HG02840 (cell line): Measurements from ENCODE around the gene ADIPOR2.
"Not testable (repeated sequence)": the region's sequence is repeated elsewhere in the genome, so short reads cannot be mapped to it uniquely, and the experiment has no call there.

Experiments
- ATAC-seq: cut with Tn5 transposase; IDR thresholded peaks from one replicate; pipeline ENCODE4 v1.9.1; 2021; ENCODE audit warnings: mild to moderate bottlenecking, moderate library complexity, moderate number of reproducible peaks; ENCODE audit not compliant: unreplicated experiment, low FRiP score

ADIPOR2 gene

GRCh38 chr12:1731019-1731687 is 40.3 kb downstream of the ADIPOR2 start:
- no peak for ATAC-seq

- ATAC-seq = not testable (repeated sequence)
Observed at GRCh38 chr12:1731688-1732078, 40.8 kb downstream of the ADIPOR2 start.

- ATAC-seq = no peak
Observed at GRCh38 chr12:1732914-1733313, 42.0 kb downstream of the ADIPOR2 start.

GRCh38 chr12:1733712-1734111 is 42.8 kb downstream of the ADIPOR2 start:
- not testable (repeated sequence) for ATAC-seq

- ATAC-seq = no peak
Observed at GRCh38 chr12:1737652-1738286, 46.9 kb downstream of the ADIPOR2 start.

- no peak for ATAC-seq
Observed at GRCh38 chr12:1738446-1738845, 47.6 kb downstream of the ADIPOR2 start.

- ATAC-seq = no peak
Observed at GRCh38 chr12:1739368-1739767, 48.5 kb downstream of the ADIPOR2 start.

GRCh38 chr12:1740161-1740948 is 49.5 kb downstream of the ADIPOR2 start:
- ATAC-seq = no peak

- ATAC-seq = no peak
Observed at GRCh38 chr12:1741154-1741949, 50.5 kb downstream of the ADIPOR2 start.

- no peak for ATAC-seq
Observed at GRCh38 chr12:1744932-1745331, 54.1 kb downstream of the ADIPOR2 start.

- no peak for ATAC-seq
Observed at GRCh38 chr12:1747609-1748008, 56.7 kb downstream of the ADIPOR2 start.

- no peak for ATAC-seq
Observed at GRCh38 chr12:1749019-1749418, 58.1 kb downstream of the ADIPOR2 start.

GRCh38 chr12:1750300-1750699 is 59.4 kb downstream of the ADIPOR2 start:
- no peak for ATAC-seq

- ATAC-seq = no peak
Observed at GRCh38 chr12:1758376-1758775, 67.5 kb downstream of the ADIPOR2 start.

- ATAC-seq = no peak
Observed at GRCh38 chr12:1758887-1759286, 68.0 kb downstream of the ADIPOR2 start.

- no peak for ATAC-seq
Observed at GRCh38 chr12:1760566-1761382, 69.9 kb downstream of the ADIPOR2 start.

GRCh38 chr12:1761857-1762256 is 71.0 kb downstream of the ADIPOR2 start:
- no peak for ATAC-seq

GRCh38 chr12:1763153-1763552 is 72.3 kb downstream of the ADIPOR2 start:
- ATAC-seq = no peak

GRCh38 chr12:1766110-1766509 is 75.2 kb downstream of the ADIPOR2 start:
- no peak for ATAC-seq
